H9 (cell line): Measurements from ENCODE around the gene TFPI. TPM values are rescaled to one million over a fixed set of nuclear protein-coding genes. Genes with fewer than 3 reads are reported as not detected.
A peak's percentile ranks its signal among the peaks of the same experiment; 100 is the strongest.

Experiments
- DNase-seq: peaks from one replicate; pipeline ENCODE4 v3.0.0-alpha.2; 2017
- H2AFZ ChIP-seq: one replicate; pipeline ENCODE4 v1.6.1; 2013; ENCODE audit warnings: mild to moderate bottlenecking, low read length, control low read depth, moderate library complexity
- H2AK5ac ChIP-seq: 2 replicates; pipeline ENCODE4 v1.6.1; 2013; ENCODE audit warnings: low read length, control low read depth, mixed read lengths; ENCODE audit not compliant: insufficient read length
- H2BK120ac ChIP-seq: one replicate; pipeline ENCODE4 v1.6.1; 2013; ENCODE audit warnings: low read depth, mild to moderate bottlenecking, low read length, control low read depth, inconsistent platforms; ENCODE audit not compliant: poor library complexity, severe bottlenecking
- H2BK12ac ChIP-seq: 2 replicates; pipeline ENCODE4 v1.6.1; 2013; ENCODE audit warnings: low read length, control low read depth, mixed read lengths, low read depth; ENCODE audit not compliant: insufficient read length
- H2BK15ac ChIP-seq: 2 replicates; pipeline ENCODE4 v1.6.1; 2013; ENCODE audit warnings: low read depth, low read length, control low read depth
- H2BK20ac ChIP-seq: one replicate; pipeline ENCODE4 v1.6.1; 2013; ENCODE audit warnings: low read depth, mild to moderate bottlenecking, low read length, control low read depth, inconsistent platforms; ENCODE audit not compliant: poor library complexity, severe bottlenecking
- H2BK5ac ChIP-seq: 2 replicates; pipeline ENCODE4 v1.6.1; 2013; ENCODE audit warnings: low read length, control low read depth, mixed read lengths; ENCODE audit not compliant: insufficient read length
- H3K14ac ChIP-seq: 2 replicates; pipeline ENCODE4 v1.6.1; 2013; ENCODE audit warnings: low read length, control low read depth; ENCODE audit not compliant: insufficient read depth
- H3K18ac ChIP-seq: 2 replicates; pipeline ENCODE4 v1.6.1; 2013; ENCODE audit warnings: low read depth, mild to moderate bottlenecking, mixed read lengths, low read length, control low read depth; ENCODE audit not compliant: insufficient read length
- H3K23ac ChIP-seq: 2 replicates; pipeline ENCODE4 v1.6.1; 2013; ENCODE audit warnings: low read length, control low read depth, mixed read lengths, low read depth; ENCODE audit not compliant: insufficient read length
- H3K23me2 ChIP-seq: 2 replicates; pipeline ENCODE4 v1.6.1; 2013; ENCODE audit warnings: low read depth, mild to moderate bottlenecking, mixed read lengths, low read length, control low read depth; ENCODE audit not compliant: insufficient read length, poor library complexity, severe bottlenecking
- H3K27ac ChIP-seq: 2 replicates; pipeline ENCODE4 v1.5.1; 2013; ENCODE audit warnings: low read length, control low read depth, mixed read lengths, low read depth; ENCODE audit not compliant: insufficient read length
- H3K27me3 ChIP-seq: 2 replicates; pipeline ENCODE4 v1.6.1; 2013; ENCODE audit warnings: low read length, control low read depth, inconsistent platforms; ENCODE audit not compliant: insufficient read depth
- H3K4ac ChIP-seq: 2 replicates; pipeline ENCODE4 v1.6.1; 2013; ENCODE audit warnings: low read depth, mild to moderate bottlenecking, control low read depth, inconsistent platforms, low read length, moderate library complexity
- H3K4me1 ChIP-seq: 2 replicates; pipeline ENCODE4 v1.6.1; 2013; ENCODE audit warnings: low read length, control low read depth, inconsistent platforms; ENCODE audit not compliant: insufficient read depth
- H3K4me2 ChIP-seq: 2 replicates; pipeline ENCODE4 v1.6.1; 2013; ENCODE audit warnings: low read length, control low read depth, mixed read lengths; ENCODE audit not compliant: insufficient read length, insufficient read depth
- H3K56ac ChIP-seq: 2 replicates; pipeline ENCODE4 v1.6.1; 2013; ENCODE audit warnings: low read depth, mild to moderate bottlenecking, mixed read lengths, low read length, control low read depth; ENCODE audit not compliant: insufficient read length
- H3K79me1 ChIP-seq: 2 replicates; pipeline ENCODE4 v1.6.1; 2013; ENCODE audit warnings: low read depth, mild to moderate bottlenecking, moderate library complexity, low read length, control low read depth, inconsistent platforms; ENCODE audit not compliant: insufficient read depth, poor library complexity, severe bottlenecking
- H3K79me2 ChIP-seq: 2 replicates; pipeline ENCODE4 v1.6.1; 2013; ENCODE audit warnings: low read length, control low read depth, inconsistent platforms; ENCODE audit not compliant: insufficient read depth
- H3K9ac ChIP-seq: 2 replicates; pipeline ENCODE4 v1.6.1; 2013; ENCODE audit warnings: low read length, control low read depth, mixed read lengths; ENCODE audit not compliant: insufficient read length; ENCODE audit errors: extremely low read depth
- H3K9me3 ChIP-seq: one replicate; pipeline ENCODE4 v1.6.1; 2013; ENCODE audit warnings: low read depth, low read length, inconsistent platforms; ENCODE audit not compliant: control insufficient read depth
- H3T11ph ChIP-seq: one replicate; pipeline ENCODE4 v1.6.1; 2013; ENCODE audit warnings: mild to moderate bottlenecking, low read length, control low read depth, inconsistent platforms
- H4K20me1 ChIP-seq: one replicate; pipeline ENCODE4 v1.6.1; 2013; ENCODE audit not compliant: control insufficient read depth, insufficient read length, insufficient read depth
- H4K5ac ChIP-seq: 2 replicates; pipeline ENCODE4 v1.6.1; 2013; ENCODE audit warnings: low read depth, mild to moderate bottlenecking, mixed read lengths, low read length, control low read depth; ENCODE audit not compliant: insufficient read length
- H4K8ac ChIP-seq: replicated peaks from 2 replicates; pipeline ENCODE4 v1.6.1; 2013; ENCODE audit warnings: low read length, control low read depth, mixed read lengths, low read depth; ENCODE audit not compliant: insufficient read length
- H4K91ac ChIP-seq: 2 replicates; pipeline ENCODE4 v1.6.1; 2013; ENCODE audit warnings: low read depth, mild to moderate bottlenecking, moderate library complexity, mixed read lengths, low read length, control low read depth; ENCODE audit not compliant: insufficient read length
- H3K27ac Mint-ChIP-seq, 3 experiments: 2 replicates in 2 of 3; 3 replicates in 1 of 3; pipeline ENCODE4 v1.8.0; 2020 to 2021; ENCODE audit warnings: mixed read lengths in 3 of 3, mild to moderate bottlenecking in 1 of 3, moderate library complexity in 1 of 3
- H3K27me3 Mint-ChIP-seq: 2 replicates; pipeline ENCODE4 v1.8.0; 2021; ENCODE audit warnings: low read depth, mild to moderate bottlenecking, moderate library complexity, mixed read lengths
- H3K36me3 Mint-ChIP-seq, 3 experiments: 2 replicates in 2 of 3; 3 replicates in 1 of 3; pipeline ENCODE4 v1.8.0; 2020 to 2021; ENCODE audit warnings: low read depth in 3 of 3, mixed read lengths in 3 of 3; ENCODE audit not compliant: insufficient read depth in 1 of 3
- H3K4me1 Mint-ChIP-seq, 2 experiments: 2 replicates each; pipeline ENCODE4 v1.8.0; 2020; ENCODE audit warnings: mixed read lengths in 2 of 2
- H3K4me3 Mint-ChIP-seq, 2 experiments: 2 replicates in 1 of 2; 3 replicates in 1 of 2; pipeline ENCODE4 v1.8.0; 2020 to 2021; ENCODE audit warnings: mild to moderate bottlenecking in 2 of 2, mixed read lengths in 2 of 2, moderate library complexity in 1 of 2
- H3K9me3 Mint-ChIP-seq, 2 experiments: 2 replicates in 1 of 2; 3 replicates in 1 of 2; pipeline ENCODE4 v1.8.0; 2020; ENCODE audit warnings: mild to moderate bottlenecking in 2 of 2, mixed read lengths in 2 of 2, moderate library complexity in 1 of 2
- CTCF ChIP-seq: fragments of 200-600 bp; sonication (generic); conservative IDR thresholded peaks from 3 replicates; pipeline ENCODE4 v1.8.0; 2021; ENCODE audit warnings: antibody characterized with exemption, mild to moderate bottlenecking
- WGBS: extraction: QIAGEN DNeasy Blood & Tissue Kit; methylation state at CpG from one replicate; pipeline ENCODE4 v1.1.7; 2013; ENCODE audit warnings: missing lambda C conversion rate, low lambda C conversion rate, mixed read lengths; ENCODE audit not compliant: insufficient read length; ENCODE audit errors: extremely low coverage; 5-methylcytosine and 5-hydroxymethylcytosine counted together
- total RNA-seq: library from RNA; stranded (reverse); gene quantifications from 2 replicates; pipeline ENCODE4 v1.2.1, GENCODE V29; 2021

Gene TFPI
- total RNA-seq, 1 experiment from 2014 or later = 5.8 TPM

GRCh38 chr2:187447336-187447735 is 106.9 kb downstream of the TFPI start:
- H4K5ac ChIP-seq = no peak overlapping the region
- no peak overlapping the region for H4K91ac ChIP-seq
- H2AK5ac ChIP-seq = no peak overlapping the region
- H3K14ac ChIP-seq = no peak overlapping the region
- Mint-ChIP-seq H3K4me3 (no peak overlapping the region), H3K9me3 (no peaks in the 10 kb centered on the region), H3K27ac (peak overlapping the region in 2 of 3 experiments; percentile 65 to 68; a peak in 2 of 7 replicates), H3K27me3 (no peaks in the 10 kb centered on the region), H3K36me3 (no peaks in the 10 kb centered on the region), H3K4me1 (peaks cover 12 to 14% of the 10 kb centered on the region in 2 experiments)
- no peak overlapping the region for H3K4me2 ChIP-seq
- H3K79me2 ChIP-seq = no peaks in the 10 kb centered on the region
- no CpG with 5 or more reads among the region's 3 CpGs for WGBS
- no peak overlapping the region for H3K9ac ChIP-seq
- H2AFZ ChIP-seq = no peak overlapping the region
- no peaks in the 10 kb centered on the region for H3K27me3 ChIP-seq
- H2BK5ac ChIP-seq = no peak overlapping the region
- no peaks in the 10 kb centered on the region for H4K20me1 ChIP-seq
- no peak overlapping the region for H2BK12ac ChIP-seq
- TF ChIP-seq CTCF = no peak
- H3K4me1 ChIP-seq = no peaks in the 10 kb centered on the region
- no peak overlapping the region for H3K27ac ChIP-seq
- no peak overlapping the region for H2BK20ac ChIP-seq
- no peak overlapping the region for H4K8ac ChIP-seq
- no peak overlapping the region for H3K56ac ChIP-seq
- H3K23me2 ChIP-seq = no peaks in the 10 kb centered on the region
- no peak overlapping the region for H3T11ph ChIP-seq
- no peak overlapping the region for H3K4ac ChIP-seq
- no peak for DNase-seq
- no peak overlapping the region for H3K18ac ChIP-seq
- no peak overlapping the region for H2BK15ac ChIP-seq
- H3K79me1 ChIP-seq = no peaks in the 10 kb centered on the region
- H3K23ac ChIP-seq = no peak overlapping the region
- no peaks in the 10 kb centered on the region for H3K9me3 ChIP-seq
- H2BK120ac ChIP-seq = no peak overlapping the region
